SK-N-SH treated with all-trans-retinoic acid at 6 μM for 48 hours (cell line): ENCODE data around the gene TAS2R43.
"Not testable (repeated sequence)": the region's sequence is repeated elsewhere in the genome, so short reads cannot be mapped to it uniquely, and the experiment has no call there.

Experiments
- ATAC-seq: fragments of 200-7000 bp; cut with Tn5 transposase; 3 replicates; pipeline ENCODE4 v1.9.1; 2020; ENCODE audit warnings: mild to moderate bottlenecking, moderate library complexity
- ARNTL ChIP-seq: fragments of 450-650 bp; formaldehyde crosslinking; IDR thresholded peaks from 2 replicates; pipeline ENCODE4 v1.5.0; 2020; ENCODE audit warnings: low read depth, mild to moderate bottlenecking, moderate library complexity, borderline replicate concordance
- BACH2 ChIP-seq: fragments of 250-450 bp; sonication (Bioruptor Pico); IDR thresholded peaks from 2 replicates; pipeline ENCODE4 v1.9.0; 2021; ENCODE audit warnings: mild to moderate bottlenecking, borderline replicate concordance
- CSDC2 ChIP-seq: fragments of 250-450 bp; sonication (Bioruptor Pico); IDR thresholded peaks from 2 replicates; pipeline ENCODE4 v1.5.0; 2020; ENCODE audit warnings: mild to moderate bottlenecking, moderate library complexity
- CSRNP3 ChIP-seq: fragments of 250-450 bp; sonication (Bioruptor Pico); IDR thresholded peaks from 2 replicates; pipeline ENCODE4 v1.5.1; 2021; ENCODE audit warnings: mild to moderate bottlenecking, moderate library complexity
- ESRRG ChIP-seq: fragments of 250-450 bp; sonication (Bioruptor Pico); IDR thresholded peaks from 2 replicates; pipeline ENCODE4 v1.6.1; 2021; ENCODE audit warnings: mild to moderate bottlenecking
- GLIS3 ChIP-seq: fragments of 250-450 bp; sonication (Bioruptor Pico); IDR thresholded peaks from 2 replicates; pipeline ENCODE4 v1.5.0; 2020; ENCODE audit warnings: mild to moderate bottlenecking, moderate library complexity
- ISL1 ChIP-seq: fragments of 250-450 bp; sonication (Bioruptor Pico); IDR thresholded peaks from 2 replicates; pipeline ENCODE4 v2.1.2; 2022; ENCODE audit warnings: mild to moderate bottlenecking, moderate library complexity
- OSR1 ChIP-seq: fragments of 250-450 bp; sonication (Bioruptor Pico); IDR thresholded peaks from 2 replicates; pipeline ENCODE4 v1.8.0; 2022; ENCODE audit warnings: moderate library complexity, mild to moderate bottlenecking, inconsistent platforms
- POU6F1 ChIP-seq: fragments of 250-450 bp; sonication (Bioruptor Pico); IDR thresholded peaks from 2 replicates; pipeline ENCODE4 v1.8.0; 2021; ENCODE audit warnings: low read depth, mild to moderate bottlenecking, moderate library complexity, borderline replicate concordance
- RARB ChIP-seq: fragments of 250-450 bp; sonication (Bioruptor Pico); IDR thresholded peaks from 2 replicates; pipeline ENCODE4 v1.8.0; 2021; ENCODE audit warnings: mild to moderate bottlenecking, moderate library complexity
- SNAI2 ChIP-seq: fragments of 250-450 bp; sonication (Bioruptor Pico); IDR thresholded peaks from 2 replicates; pipeline ENCODE4 v1.5.0; 2020; ENCODE audit warnings: mild to moderate bottlenecking, moderate library complexity
- TCF4 ChIP-seq: fragments of 250-450 bp; sonication (Bioruptor Pico); IDR thresholded peaks from 2 replicates; pipeline ENCODE4 v1.8.0; 2021; ENCODE audit warnings: mild to moderate bottlenecking, moderate library complexity, borderline replicate concordance
- TOX ChIP-seq: fragments of 250-450 bp; sonication (Bioruptor Pico); IDR thresholded peaks from 2 replicates; pipeline ENCODE4 v1.8.0; 2021; ENCODE audit warnings: mild to moderate bottlenecking, moderate library complexity, borderline replicate concordance
- ZC3H10 ChIP-seq: fragments of 250-450 bp; sonication (Bioruptor Pico); IDR thresholded peaks from 2 replicates; pipeline ENCODE4 v1.5.1; 2021; ENCODE audit warnings: mild to moderate bottlenecking, moderate library complexity
- ZFP3 ChIP-seq: fragments of 250-450 bp; sonication (Bioruptor Pico); IDR thresholded peaks from 2 replicates; pipeline ENCODE4 v1.5.0; 2020; ENCODE audit warnings: mild to moderate bottlenecking, moderate library complexity
- ZFP30 ChIP-seq: fragments of 450-650 bp; formaldehyde crosslinking; IDR thresholded peaks from 2 replicates; pipeline ENCODE4 v1.5.0; 2022; ENCODE audit warnings: mild to moderate bottlenecking, moderate library complexity
- ZNF565 ChIP-seq: fragments of 450-650 bp; formaldehyde crosslinking; conservative IDR thresholded peaks from 2 replicates; pipeline ENCODE4 v1.5.0; 2020; ENCODE audit warnings: low read depth, mild to moderate bottlenecking, moderate library complexity
- ZNF70 ChIP-seq: fragments of 450-650 bp; formaldehyde crosslinking; IDR thresholded peaks from 2 replicates; pipeline ENCODE4 v1.5.0; 2020; ENCODE audit warnings: mild to moderate bottlenecking, moderate library complexity
- ZNF8 ChIP-seq: fragments of 450-650 bp; formaldehyde crosslinking; IDR thresholded peaks from 2 replicates; pipeline ENCODE4 v1.5.0; 2020; ENCODE audit warnings: mild to moderate bottlenecking, moderate library complexity
- TF ChIP-seq, protein P1 (sequence below): fragments of 250-450 bp; sonication (Bioruptor Pico); IDR thresholded peaks from 2 replicates; pipeline ENCODE4 v1.5.0; 2020; ENCODE audit warnings: mild to moderate bottlenecking, moderate library complexity
- TF ChIP-seq, protein P2 (sequence below): fragments of 250-450 bp; sonication (Bioruptor Pico); IDR thresholded peaks from 2 replicates; pipeline ENCODE4 v1.5.1; 2020; ENCODE audit warnings: low read depth, mild to moderate bottlenecking, moderate library complexity
- TF ChIP-seq, protein P3 (sequence below): fragments of 250-450 bp; sonication (Bioruptor Pico); IDR thresholded peaks from 2 replicates; pipeline ENCODE4 v1.8.0; 2020; ENCODE audit warnings: mild to moderate bottlenecking, moderate library complexity, borderline replicate concordance

Gene TAS2R43

DNA sequence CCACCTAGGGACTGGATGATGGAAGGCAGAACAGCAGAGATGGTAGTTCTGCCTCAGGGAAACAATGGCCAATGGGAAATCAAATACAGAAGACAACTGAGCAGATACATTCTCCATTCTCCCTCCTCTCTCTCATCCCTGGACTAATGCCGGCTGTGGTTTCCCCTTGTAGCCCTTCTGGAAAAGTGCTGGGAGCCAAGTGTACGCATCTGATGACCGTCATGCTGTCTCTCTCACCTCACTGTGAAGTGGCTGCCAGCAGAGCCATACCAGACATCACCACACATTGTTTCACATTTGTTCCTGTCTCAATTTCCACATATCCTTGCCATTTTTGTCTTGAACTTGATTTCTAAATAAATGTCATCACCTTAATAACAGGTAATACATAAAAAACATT lies 33.1 kb downstream of the TAS2R43 start:
- TF ChIP-seq CSDC2 (CRISPR knock-in tag) (no peak), CSRNP3 (no peak), ZNF8 (CRISPR knock-in tag) (no peak)
- ATAC-seq = no peak

- no peak for TF ChIP-seq TOX (CRISPR knock-in tag)
- TF ChIP-seq ZFP30 (CRISPR knock-in tag) = no peak
- no peak for TF ChIP-seq RARB
- no peak for TF ChIP-seq TCF4 (CRISPR knock-in tag)
- TF ChIP-seq ZNF565 (CRISPR knock-in tag) = no peak
- no peak for TF ChIP-seq POU6F1
- TF ChIP-seq, protein P1, sequence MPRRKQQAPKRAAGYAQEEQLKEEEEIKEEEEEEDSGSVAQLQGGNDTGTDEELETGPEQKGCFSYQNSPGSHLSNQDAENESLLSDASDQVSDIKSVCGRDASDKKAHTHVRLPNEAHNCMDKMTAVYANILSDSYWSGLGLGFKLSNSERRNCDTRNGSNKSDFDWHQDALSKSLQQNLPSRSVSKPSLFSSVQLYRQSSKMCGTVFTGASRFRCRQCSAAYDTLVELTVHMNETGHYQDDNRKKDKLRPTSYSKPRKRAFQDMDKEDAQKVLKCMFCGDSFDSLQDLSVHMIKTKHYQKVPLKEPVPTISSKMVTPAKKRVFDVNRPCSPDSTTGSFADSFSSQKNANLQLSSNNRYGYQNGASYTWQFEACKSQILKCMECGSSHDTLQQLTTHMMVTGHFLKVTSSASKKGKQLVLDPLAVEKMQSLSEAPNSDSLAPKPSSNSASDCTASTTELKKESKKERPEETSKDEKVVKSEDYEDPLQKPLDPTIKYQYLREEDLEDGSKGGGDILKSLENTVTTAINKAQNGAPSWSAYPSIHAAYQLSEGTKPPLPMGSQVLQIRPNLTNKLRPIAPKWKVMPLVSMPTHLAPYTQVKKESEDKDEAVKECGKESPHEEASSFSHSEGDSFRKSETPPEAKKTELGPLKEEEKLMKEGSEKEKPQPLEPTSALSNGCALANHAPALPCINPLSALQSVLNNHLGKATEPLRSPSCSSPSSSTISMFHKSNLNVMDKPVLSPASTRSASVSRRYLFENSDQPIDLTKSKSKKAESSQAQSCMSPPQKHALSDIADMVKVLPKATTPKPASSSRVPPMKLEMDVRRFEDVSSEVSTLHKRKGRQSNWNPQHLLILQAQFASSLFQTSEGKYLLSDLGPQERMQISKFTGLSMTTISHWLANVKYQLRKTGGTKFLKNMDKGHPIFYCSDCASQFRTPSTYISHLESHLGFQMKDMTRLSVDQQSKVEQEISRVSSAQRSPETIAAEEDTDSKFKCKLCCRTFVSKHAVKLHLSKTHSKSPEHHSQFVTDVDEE (CRISPR knock-in tag) = no peak
- TF ChIP-seq, protein P2, sequence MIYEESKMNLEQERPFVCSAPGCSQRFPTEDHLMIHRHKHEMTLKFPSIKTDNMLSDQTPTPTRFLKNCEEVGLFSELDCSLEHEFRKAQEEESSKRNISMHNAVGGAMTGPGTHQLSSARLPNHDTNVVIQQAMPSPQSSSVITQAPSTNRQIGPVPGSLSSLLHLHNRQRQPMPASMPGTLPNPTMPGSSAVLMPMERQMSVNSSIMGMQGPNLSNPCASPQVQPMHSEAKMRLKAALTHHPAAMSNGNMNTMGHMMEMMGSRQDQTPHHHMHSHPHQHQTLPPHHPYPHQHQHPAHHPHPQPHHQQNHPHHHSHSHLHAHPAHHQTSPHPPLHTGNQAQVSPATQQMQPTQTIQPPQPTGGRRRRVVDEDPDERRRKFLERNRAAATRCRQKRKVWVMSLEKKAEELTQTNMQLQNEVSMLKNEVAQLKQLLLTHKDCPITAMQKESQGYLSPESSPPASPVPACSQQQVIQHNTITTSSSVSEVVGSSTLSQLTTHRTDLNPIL (CRISPR knock-in tag) = no peak
- no peak for TF ChIP-seq BACH2 (CRISPR knock-in tag)
- TF ChIP-seq OSR1 = no peak
- no peak for TF ChIP-seq GLIS3
- TF ChIP-seq ESRRG (CRISPR knock-in tag) = no peak
- no peak for TF ChIP-seq ISL1
- no peak for TF ChIP-seq ZFP3 (CRISPR knock-in tag)
- TF ChIP-seq ZC3H10 (CRISPR knock-in tag) = no peak
- no peak for TF ChIP-seq ZNF70 (CRISPR knock-in tag)
- no peak for TF ChIP-seq ZNF8 (CRISPR knock-in tag)
- TF ChIP-seq SNAI2 (CRISPR knock-in tag) = no peak
- TF ChIP-seq, protein P3, sequence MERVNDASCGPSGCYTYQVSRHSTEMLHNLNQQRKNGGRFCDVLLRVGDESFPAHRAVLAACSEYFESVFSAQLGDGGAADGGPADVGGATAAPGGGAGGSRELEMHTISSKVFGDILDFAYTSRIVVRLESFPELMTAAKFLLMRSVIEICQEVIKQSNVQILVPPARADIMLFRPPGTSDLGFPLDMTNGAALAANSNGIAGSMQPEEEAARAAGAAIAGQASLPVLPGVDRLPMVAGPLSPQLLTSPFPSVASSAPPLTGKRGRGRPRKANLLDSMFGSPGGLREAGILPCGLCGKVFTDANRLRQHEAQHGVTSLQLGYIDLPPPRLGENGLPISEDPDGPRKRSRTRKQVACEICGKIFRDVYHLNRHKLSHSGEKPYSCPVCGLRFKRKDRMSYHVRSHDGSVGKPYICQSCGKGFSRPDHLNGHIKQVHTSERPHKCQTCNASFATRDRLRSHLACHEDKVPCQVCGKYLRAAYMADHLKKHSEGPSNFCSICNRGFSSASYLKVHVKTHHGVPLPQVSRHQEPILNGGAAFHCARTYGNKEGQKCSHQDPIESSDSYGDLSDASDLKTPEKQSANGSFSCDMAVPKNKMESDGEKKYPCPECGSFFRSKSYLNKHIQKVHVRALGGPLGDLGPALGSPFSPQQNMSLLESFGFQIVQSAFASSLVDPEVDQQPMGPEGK (CRISPR knock-in tag) = no peak
- no peak for TF ChIP-seq ARNTL (CRISPR knock-in tag)
- no peak for ATAC-seq
Observed at GRCh38 chr12:11055306-11055705, 36.8 kb downstream of the TAS2R43 start.

GRCh38 chr12:11049806-11050531 lies 42.1 kb downstream of the TAS2R43 start:
- ATAC-seq = not testable (repeated sequence)

DNA sequence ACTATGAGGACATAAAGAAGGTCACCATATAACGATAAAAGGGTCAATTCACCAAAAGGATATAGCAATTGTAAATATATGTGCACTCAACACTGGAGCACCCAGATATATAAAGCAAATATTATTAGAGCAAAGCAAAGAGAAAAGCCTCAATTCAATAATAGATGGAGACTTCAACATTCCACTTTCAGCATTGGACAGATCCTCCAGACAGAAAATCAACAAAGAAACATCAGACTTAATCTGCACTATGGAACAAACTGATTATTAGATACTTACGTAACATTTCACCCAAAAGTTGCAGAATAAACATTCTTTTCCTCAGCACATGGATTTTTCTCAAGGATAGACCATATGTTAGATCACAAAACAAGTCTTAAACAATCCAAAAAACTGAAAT lies 50.7 kb downstream of the TAS2R43 start:
- not testable (repeated sequence) for ATAC-seq
